ENCODE results near the gene MORN2. TPM values are rescaled to one million over a fixed set of nuclear protein-coding genes. Genes with fewer than 3 reads are reported as not detected.

The MORN2 gene
- total and polyA plus RNA-seq, 2 of the 13 experiments (the other 11 are each of a cell fraction or from before 2014, with no cell fraction given), result 7.0 to 28.0 TPM

DNA sequence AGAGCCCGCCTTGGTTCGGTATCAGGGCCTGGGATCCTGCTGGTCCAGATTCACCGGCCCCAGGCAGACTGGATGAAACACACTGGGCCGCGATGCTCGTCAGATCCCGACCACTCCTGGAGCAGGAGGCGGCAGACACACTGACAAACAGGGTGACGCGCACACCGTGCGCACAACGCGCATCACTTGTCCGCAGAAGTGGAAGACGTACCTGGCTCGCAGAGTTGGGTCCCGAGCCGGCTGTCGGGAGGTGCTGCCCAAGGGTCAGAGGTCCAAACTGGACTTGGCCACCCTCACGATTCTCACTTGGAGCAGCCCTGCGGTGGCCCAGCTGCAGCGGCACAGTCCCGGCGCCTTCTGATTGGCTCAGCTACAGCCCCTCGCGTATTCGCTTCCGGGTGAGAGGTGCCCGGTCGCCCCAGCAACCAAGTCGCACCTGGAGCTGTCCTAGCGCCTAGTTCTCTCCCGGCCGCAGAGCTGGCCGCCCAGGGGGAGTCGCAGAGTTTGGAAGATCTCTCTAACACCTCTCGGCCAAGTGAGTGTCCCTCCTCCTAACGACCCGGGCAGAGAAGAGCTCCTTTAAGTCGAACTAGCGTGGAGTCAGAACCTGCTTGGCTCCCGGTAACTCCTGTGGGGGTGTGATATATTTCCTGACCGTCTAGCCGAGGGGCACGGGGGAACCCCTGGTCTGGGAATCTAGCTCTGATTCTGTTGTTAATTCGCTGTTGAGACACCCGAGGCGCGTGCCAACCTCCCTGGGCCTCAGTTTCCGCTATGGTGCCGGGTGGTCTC is at the start of gene MORN2, which contains the start of gene DHX57 (continued):
- TF ChIP-seq ZNF160 (CRISPR knock-in tag; IDR thresholded peaks at IDR 0.05) (no peak; the same call in 1 of the 2 replicates), RFXAP (CRISPR knock-in tag; IDR thresholded peaks at IDR 0.05; ENCODE audit: borderline replicate concordance) (peak; percentile 91; the same call in 1 of the 2 replicates), POLR2A (IDR thresholded peaks at IDR 0.05; ENCODE audit: insufficient read depth in 1 of 2, low read depth in 2 of 2, low read length in 2 of 2) (peak; percentile 75 to 88), ZNF382 (CRISPR knock-in tag; IDR thresholded peaks at IDR 0.05; ENCODE audit: borderline replicate concordance) (no peak), SIX1 (CRISPR knock-in tag; IDR thresholded peaks at IDR 0.05; ENCODE audit: borderline replicate concordance) (no peak), ZNF207 (IDR thresholded peaks at IDR 0.05; ENCODE audit: borderline replicate concordance) (no peak), IKZF4 (CRISPR knock-in tag; IDR thresholded peaks at IDR 0.05; ENCODE audit: borderline replicate concordance, low read depth, not compliant biosample characterization) (peak; percentile 83), SRSF1 (optimal IDR thresholded peaks at IDR 0.05; ENCODE audit: low read depth, low read length) (peak; percentile 93), TEAD3 (CRISPR knock-in tag; optimal IDR thresholded peaks at IDR 0.05; ENCODE audit: borderline replicate concordance) (peak; percentile 63), RBFOX2 (IDR thresholded peaks at IDR 0.05; ENCODE audit: low read depth, low read length) (peak; percentile 83), ZNF260 (CRISPR knock-in tag; IDR thresholded peaks at IDR 0.05; ENCODE audit: borderline replicate concordance, low read depth) (no peak)
- TF ChIP-seq, protein P1, sequence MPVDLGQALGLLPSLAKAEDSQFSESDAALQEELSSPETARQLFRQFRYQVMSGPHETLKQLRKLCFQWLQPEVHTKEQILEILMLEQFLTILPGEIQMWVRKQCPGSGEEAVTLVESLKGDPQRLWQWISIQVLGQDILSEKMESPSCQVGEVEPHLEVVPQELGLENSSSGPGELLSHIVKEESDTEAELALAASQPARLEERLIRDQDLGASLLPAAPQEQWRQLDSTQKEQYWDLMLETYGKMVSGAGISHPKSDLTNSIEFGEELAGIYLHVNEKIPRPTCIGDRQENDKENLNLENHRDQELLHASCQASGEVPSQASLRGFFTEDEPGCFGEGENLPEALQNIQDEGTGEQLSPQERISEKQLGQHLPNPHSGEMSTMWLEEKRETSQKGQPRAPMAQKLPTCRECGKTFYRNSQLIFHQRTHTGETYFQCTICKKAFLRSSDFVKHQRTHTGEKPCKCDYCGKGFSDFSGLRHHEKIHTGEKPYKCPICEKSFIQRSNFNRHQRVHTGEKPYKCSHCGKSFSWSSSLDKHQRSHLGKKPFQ (CRISPR knock-in tag; IDR thresholded peaks at IDR 0.05; ENCODE audit: insufficient replicate concordance), result peak; percentile 64
- TF ChIP-seq, protein P2, sequence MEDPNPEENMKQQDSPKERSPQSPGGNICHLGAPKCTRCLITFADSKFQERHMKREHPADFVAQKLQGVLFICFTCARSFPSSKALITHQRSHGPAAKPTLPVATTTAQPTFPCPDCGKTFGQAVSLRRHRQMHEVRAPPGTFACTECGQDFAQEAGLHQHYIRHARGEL (CRISPR knock-in tag; IDR thresholded peaks at IDR 0.05), result no peak
- TF ChIP-seq, protein P3, sequence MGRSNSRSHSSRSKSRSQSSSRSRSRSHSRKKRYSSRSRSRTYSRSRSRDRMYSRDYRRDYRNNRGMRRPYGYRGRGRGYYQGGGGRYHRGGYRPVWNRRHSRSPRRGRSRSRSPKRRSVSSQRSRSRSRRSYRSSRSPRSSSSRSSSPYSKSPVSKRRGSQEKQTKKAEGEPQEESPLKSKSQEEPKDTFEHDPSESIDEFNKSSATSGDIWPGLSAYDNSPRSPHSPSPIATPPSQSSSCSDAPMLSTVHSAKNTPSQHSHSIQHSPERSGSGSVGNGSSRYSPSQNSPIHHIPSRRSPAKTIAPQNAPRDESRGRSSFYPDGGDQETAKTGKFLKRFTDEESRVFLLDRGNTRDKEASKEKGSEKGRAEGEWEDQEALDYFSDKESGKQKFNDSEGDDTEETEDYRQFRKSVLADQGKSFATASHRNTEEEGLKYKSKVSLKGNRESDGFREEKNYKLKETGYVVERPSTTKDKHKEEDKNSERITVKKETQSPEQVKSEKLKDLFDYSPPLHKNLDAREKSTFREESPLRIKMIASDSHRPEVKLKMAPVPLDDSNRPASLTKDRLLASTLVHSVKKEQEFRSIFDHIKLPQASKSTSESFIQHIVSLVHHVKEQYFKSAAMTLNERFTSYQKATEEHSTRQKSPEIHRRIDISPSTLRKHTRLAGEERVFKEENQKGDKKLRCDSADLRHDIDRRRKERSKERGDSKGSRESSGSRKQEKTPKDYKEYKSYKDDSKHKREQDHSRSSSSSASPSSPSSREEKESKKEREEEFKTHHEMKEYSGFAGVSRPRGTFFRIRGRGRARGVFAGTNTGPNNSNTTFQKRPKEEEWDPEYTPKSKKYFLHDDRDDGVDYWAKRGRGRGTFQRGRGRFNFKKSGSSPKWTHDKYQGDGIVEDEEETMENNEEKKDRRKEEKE (IDR thresholded peaks at IDR 0.05), result no peak
- TF ChIP-seq, protein P4, sequence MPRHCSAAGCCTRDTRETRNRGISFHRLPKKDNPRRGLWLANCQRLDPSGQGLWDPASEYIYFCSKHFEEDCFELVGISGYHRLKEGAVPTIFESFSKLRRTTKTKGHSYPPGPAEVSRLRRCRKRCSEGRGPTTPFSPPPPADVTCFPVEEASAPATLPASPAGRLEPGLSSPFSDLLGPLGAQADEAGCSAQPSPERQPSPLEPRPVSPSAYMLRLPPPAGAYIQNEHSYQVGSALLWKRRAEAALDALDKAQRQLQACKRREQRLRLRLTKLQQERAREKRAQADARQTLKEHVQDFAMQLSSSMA (CRISPR knock-in tag; IDR thresholded peaks at IDR 0.05), result peak; percentile 91; the same call in 1 of the 2 replicates
- TF ChIP-seq, protein P5, sequence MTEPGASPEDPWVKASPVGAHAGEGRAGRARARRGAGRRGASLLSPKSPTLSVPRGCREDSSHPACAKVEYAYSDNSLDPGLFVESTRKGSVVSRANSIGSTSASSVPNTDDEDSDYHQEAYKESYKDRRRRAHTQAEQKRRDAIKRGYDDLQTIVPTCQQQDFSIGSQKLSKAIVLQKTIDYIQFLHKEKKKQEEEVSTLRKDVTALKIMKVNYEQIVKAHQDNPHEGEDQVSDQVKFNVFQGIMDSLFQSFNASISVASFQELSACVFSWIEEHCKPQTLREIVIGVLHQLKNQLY (CRISPR knock-in tag; IDR thresholded peaks at IDR 0.05), result no peak
- TF ChIP-seq, protein P6, sequence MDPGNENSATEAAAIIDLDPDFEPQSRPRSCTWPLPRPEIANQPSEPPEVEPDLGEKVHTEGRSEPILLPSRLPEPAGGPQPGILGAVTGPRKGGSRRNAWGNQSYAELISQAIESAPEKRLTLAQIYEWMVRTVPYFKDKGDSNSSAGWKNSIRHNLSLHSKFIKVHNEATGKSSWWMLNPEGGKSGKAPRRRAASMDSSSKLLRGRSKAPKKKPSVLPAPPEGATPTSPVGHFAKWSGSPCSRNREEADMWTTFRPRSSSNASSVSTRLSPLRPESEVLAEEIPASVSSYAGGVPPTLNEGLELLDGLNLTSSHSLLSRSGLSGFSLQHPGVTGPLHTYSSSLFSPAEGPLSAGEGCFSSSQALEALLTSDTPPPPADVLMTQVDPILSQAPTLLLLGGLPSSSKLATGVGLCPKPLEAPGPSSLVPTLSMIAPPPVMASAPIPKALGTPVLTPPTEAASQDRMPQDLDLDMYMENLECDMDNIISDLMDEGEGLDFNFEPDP (CRISPR knock-in tag; conservative IDR thresholded peaks at IDR 0.05), result 0 out of 2 replicates have a peak, but pooled peaks have one; percentile 90
